ENCODE data around the gene MAGEA9B. TPM values are rescaled to one million over a fixed set of nuclear protein-coding genes. Genes with fewer than 3 reads are reported as not detected.

The MAGEA9B gene
- total RNA-seq, 1 experiment from 2014 or later = not detected

GRCh38 chrX:149630681-149631233 is 43.5 kb upstream of the MAGEA9B start:
- DNase-seq = no peak
- Mint-ChIP-seq H3K36me3 (ENCODE audit: insufficient read depth, unreplicated experiment) (no peaks in the 10 kb centered on the region), H3K4me3 (ENCODE audit: unreplicated experiment) (peak overlapping the region; percentile 94), H3K27ac (ENCODE audit: unreplicated experiment) (peak overlapping the region; percentile 79), H3K4me1 (ENCODE audit: low read depth, unreplicated experiment) (peaks cover 23% of the 10 kb centered on the region), H3K27me3 (ENCODE audit: insufficient read depth, unreplicated experiment) (peaks cover 7% of the 10 kb centered on the region), H3K9me3 (ENCODE audit: unreplicated experiment) (no peaks in the 10 kb centered on the region)
- Histone ChIP-seq H3K27me3 (replicated peaks; ENCODE audit: control insufficient read depth, insufficient read depth, low read length) (no peaks in the 10 kb centered on the region), H3K36me3 (ENCODE audit: control insufficient read depth, insufficient read depth, low read length) (no peaks in the 10 kb centered on the region), H3K4me1 (peaks cover 13% of the 10 kb centered on the region; the same call in 1 of the 2 replicates), H3K4me3 (ENCODE audit: low read depth, low read length) (peak overlapping the region; percentile 77), H3K9me3 (no peaks in the 10 kb centered on the region)
- ChIA-PET CTCF (no interaction called here), POLR2A (no interaction called here)
- no TSS peak for BruUV-seq (replicated peaks)
- TF ChIP-seq CTCF (IDR thresholded peaks at IDR 0.05; ENCODE audit: insufficient read depth in 1 of 2, low read depth in 1 of 2, low read length in 1 of 2, severe bottlenecking in 1 of 2, unreplicated experiment in 1 of 2) = no peak
- intact Hi-C loops (cut with micrococcal nuclease; ENCODE audit: unreplicated experiment) = no loop called here

- peaks cover 13% of the 10 kb centered on the region; the same call in 1 of the 2 replicates for H3K4me1 ChIP-seq
- H3K27me3 Mint-ChIP-seq (ENCODE audit: insufficient read depth, unreplicated experiment) = peaks cover 2% of the 10 kb centered on the region
- TF ChIP-seq CTCF (IDR thresholded peaks at IDR 0.05; ENCODE audit: insufficient read depth in 1 of 2, low read depth in 1 of 2, low read length in 1 of 2, severe bottlenecking in 1 of 2, unreplicated experiment in 1 of 2) = no peak
- H3K36me3 ChIP-seq (ENCODE audit: control insufficient read depth, insufficient read depth, low read length) = no peaks in the 10 kb centered on the region
- intact Hi-C loops (cut with micrococcal nuclease; ENCODE audit: unreplicated experiment) = no loop called here
- no peaks in the 10 kb centered on the region for H3K9me3 ChIP-seq
- DNase-seq = no peak
- peak overlapping the region; percentile 94 for H3K4me3 Mint-ChIP-seq (ENCODE audit: unreplicated experiment)
- no peaks in the 10 kb centered on the region for H3K36me3 Mint-ChIP-seq (ENCODE audit: insufficient read depth, unreplicated experiment)
- H3K27me3 ChIP-seq (replicated peaks; ENCODE audit: control insufficient read depth, insufficient read depth, low read length) = no peaks in the 10 kb centered on the region
- no peak overlapping the region for H3K27ac Mint-ChIP-seq (ENCODE audit: unreplicated experiment)
- H3K4me1 Mint-ChIP-seq (ENCODE audit: low read depth, unreplicated experiment) = peaks cover 23% of the 10 kb centered on the region
- BruUV-seq (replicated peaks) = TSS peak; percentile 27
- POLR2A ChIA-PET = no interaction called here
- no peaks in the 10 kb centered on the region for H3K9me3 Mint-ChIP-seq (ENCODE audit: unreplicated experiment)
- H3K4me3 ChIP-seq (ENCODE audit: low read depth, low read length) = no peak overlapping the region
- CTCF ChIA-PET = no interaction called here
These were observed 42.6 kb upstream of the MAGEA9B start for GRCh38 chrX:149629730-149630387.

GRCh38 chrX:149628768-149629167 is 41.5 kb upstream of the MAGEA9B start:
- Histone ChIP-seq H3K4me3 (ENCODE audit: low read depth, low read length) (no peak overlapping the region), H3K36me3 (ENCODE audit: control insufficient read depth, insufficient read depth, low read length) (no peaks in the 10 kb centered on the region), H3K27me3 (replicated peaks; ENCODE audit: control insufficient read depth, insufficient read depth, low read length) (no peaks in the 10 kb centered on the region), H3K4me1 (peaks cover 13% of the 10 kb centered on the region; the same call in 1 of the 2 replicates), H3K9me3 (no peaks in the 10 kb centered on the region)
- intact Hi-C loops (cut with micrococcal nuclease; ENCODE audit: unreplicated experiment) = no loop called here
- no peak for TF ChIP-seq CTCF (IDR thresholded peaks at IDR 0.05; ENCODE audit: insufficient read depth in 1 of 2, low read depth in 1 of 2, low read length in 1 of 2, severe bottlenecking in 1 of 2, unreplicated experiment in 1 of 2)
- no peak overlapping the region for H3K4me3 Mint-ChIP-seq (ENCODE audit: unreplicated experiment)
- no peaks in the 10 kb centered on the region for H3K9me3 Mint-ChIP-seq (ENCODE audit: unreplicated experiment)
- DNase-seq = no peak
- H3K36me3 Mint-ChIP-seq (ENCODE audit: insufficient read depth, unreplicated experiment) = no peaks in the 10 kb centered on the region
- H3K4me1 Mint-ChIP-seq (ENCODE audit: low read depth, unreplicated experiment) = peaks cover 23% of the 10 kb centered on the region
- BruUV-seq (replicated peaks) = no TSS peak
- CTCF ChIA-PET = no interaction called here
- H3K27me3 Mint-ChIP-seq (ENCODE audit: insufficient read depth, unreplicated experiment) = no peaks in the 10 kb centered on the region
- H3K27ac Mint-ChIP-seq (ENCODE audit: unreplicated experiment) = no peak overlapping the region
- POLR2A ChIA-PET = no interaction called here

All from Caco-2 (cell line).